T-helper 22 cell (primary cell): Measurements from ENCODE around the gene GPLD1.
"Not testable (repeated sequence)": the region's sequence is repeated elsewhere in the genome, so short reads cannot be mapped to it uniquely, and the experiment has no call there.

Experiments
- DNase-seq: peaks from one replicate; pipeline ENCODE4 v3.0.0-alpha.2; 2020; ENCODE audit warnings: low read depth

Gene GPLD1

DNA sequence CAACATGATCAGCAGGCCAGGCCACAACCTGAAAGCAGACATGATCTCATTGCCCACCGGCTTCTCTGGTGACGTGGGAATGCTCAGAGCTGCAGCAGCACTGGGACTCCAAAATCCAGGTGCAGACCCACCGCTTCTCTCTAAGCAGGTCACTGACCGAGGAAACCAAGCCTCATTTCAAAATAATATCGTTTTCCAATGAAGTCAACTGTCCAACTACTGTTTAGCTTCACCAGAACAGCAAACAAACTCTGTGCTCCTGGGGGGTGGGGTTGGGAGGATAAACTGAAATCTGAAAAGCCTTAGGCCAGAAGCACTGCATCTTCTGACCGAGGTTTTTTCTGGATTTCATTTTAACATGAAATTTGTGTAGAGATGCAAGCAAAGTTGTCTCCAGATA is at the start of gene GPLD1:
Gene GPLD1 (minus strand): TSS at position 109 of the 400 bp plus-strand sequence. CDS start 67 bp downstream, at position 42.
- no peak for DNase-seq

DNA sequence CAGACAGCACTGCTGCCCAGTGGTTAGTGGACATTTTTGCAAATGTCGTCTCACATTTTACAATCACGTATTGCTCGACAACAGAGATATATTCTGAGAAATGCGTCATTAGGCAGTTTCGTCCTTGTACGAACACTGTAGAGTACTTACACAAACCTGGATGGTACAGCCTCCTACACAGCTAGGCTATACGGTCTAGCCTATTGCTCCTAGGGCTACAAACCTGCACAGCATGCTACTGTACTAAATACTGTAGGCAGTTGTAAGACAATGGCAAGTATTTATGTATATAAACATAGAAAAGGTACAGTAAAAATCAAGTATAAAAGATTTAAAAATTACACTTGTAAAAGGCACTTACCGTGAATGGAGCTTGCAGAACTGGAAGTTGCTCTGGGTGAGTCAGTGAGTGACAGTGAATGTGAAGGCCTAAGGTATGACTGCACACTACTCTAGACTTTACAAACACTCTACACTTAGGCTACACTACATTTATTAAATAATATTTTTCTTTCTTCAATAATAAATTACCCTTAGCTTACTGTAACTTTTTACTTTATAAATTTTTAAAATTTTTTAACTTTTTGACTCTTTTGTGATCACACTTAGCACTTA is 48.5 kb upstream of the GPLD1 start:
- DNase-seq: no peak

- DNase-seq: no peak
Observed at GRCh38 chr6:24537082-24537699, 47.8 kb upstream of the GPLD1 start.

GRCh38 chr6:24536466-24536865 is 47.1 kb upstream of the GPLD1 start:
- DNase-seq: no peak

DNA sequence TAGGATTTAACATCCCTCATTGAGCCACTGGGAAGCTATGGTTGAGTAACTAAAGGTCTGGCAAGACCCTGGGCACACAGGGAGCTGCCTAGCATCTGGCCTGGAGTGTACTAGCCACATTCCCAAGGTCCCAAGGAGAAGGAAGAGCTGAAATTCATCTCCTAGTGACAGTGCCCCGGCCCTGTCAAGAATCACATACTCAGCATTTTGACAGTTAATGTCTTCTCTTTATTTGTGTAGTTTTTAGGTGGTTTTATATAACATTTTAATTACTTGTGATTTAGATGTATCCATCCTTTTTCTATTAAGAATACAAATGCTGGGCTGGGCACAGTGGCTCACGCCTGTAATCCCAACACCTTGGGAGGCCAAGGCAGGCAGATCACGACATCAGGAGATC is 45.8 kb upstream of the GPLD1 start:
- no peak for DNase-seq

DNA sequence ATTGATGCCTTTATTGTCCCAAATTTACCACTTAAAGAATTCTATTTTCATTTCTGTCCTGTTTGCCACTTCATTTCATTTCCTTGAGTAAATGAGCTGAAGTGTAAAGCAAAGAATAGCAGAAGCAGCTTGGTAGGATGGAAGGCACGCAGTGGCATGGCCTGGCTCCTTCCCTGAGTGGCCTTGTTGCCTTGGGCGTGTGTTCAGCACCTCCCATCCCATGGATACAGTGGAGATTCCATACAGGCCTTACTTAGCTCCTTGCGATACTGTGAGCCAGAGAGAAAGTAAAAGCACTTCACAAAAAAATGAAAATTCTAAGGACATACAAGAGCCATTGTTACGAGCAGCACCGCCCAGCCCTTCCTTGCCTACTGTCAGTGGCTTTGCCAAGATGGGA is 45.0 kb upstream of the GPLD1 start:
- DNase-seq: no peak

- DNase-seq: no peak
Observed at GRCh38 chr6:24529985-24530384, 40.6 kb upstream of the GPLD1 start.

GRCh38 chr6:24524805-24525204 is 35.4 kb upstream of the GPLD1 start:
- DNase-seq: no peak

GRCh38 chr6:24524329-24524728 is 35.0 kb upstream of the GPLD1 start:
- DNase-seq: no peak

DNA sequence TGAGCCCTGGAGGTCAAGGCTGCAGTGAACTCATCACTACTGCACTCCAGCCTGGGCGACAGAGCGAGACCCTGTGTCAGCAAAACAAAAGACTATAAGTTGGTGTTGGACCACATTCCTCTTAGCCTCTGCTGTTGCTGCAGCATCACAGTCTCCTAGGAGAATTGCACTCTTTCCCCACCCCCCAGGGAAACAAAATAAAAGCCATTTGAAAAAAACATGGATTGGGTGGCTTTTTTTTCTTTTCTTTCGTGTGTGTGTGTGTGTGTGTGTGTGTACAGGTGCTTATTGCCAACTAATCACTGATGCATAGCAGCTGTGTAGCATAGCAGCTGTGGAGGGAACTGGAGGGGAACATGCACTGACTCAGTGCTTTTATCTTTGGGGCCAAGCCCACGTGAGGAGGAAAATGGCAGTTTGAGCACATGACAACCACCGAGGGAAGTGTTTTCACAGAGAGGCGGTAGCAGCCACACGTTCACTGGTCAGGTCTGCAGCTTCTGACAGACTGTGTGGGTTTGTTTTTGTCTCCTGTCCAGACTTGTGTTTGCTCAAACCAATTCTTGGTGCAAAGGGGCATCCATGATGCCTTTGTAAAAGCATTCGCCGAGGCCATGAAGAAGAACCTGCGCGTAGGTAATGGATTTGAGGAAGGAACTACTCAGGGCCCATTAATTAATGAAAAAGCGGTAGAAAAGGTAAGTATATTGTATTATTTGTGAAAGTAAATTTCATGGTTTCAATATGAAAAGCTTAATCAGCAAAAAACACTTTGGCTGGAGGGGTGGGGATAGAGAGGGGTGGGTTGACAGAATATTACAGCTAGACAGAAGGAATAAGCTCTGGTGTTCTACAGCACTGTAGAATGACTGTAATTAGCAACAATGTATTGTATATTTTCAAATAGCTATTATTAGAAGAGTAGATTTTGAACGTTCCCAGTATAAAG is 33.1 kb upstream of the GPLD1 start:
- DNase-seq: no peak

DNA sequence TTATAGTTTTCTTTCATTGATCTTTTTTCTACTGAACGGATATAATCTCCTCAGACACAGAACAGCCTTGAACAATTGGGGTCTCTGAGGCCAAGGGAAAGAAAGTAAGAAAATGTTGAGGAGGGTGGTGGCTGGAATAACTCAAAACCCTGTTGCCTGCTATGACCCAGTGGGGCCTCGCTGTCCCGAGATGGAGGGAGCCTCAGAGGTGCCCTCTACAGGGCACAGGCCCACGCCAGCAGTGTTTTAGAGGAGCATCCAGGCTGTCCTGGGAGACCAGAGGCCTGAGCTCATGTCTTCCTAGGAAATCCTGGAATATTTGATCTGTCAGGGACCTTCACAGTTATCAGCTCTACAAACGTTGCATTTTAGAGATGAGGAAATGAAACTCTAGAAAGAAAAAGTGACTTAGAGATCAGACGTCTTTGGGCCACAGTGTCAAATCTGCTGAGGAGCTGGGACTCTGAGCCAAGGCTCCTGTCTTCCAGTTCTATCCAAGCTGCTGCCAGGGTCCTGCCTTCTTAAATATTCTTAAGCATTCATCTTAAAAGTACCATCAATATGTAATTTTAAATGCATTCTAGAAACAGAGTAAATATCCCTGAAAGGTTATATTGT is 31.7 kb upstream of the GPLD1 start:
- no peak for DNase-seq

GRCh38 chr6:24517659-24518543 is 28.5 kb upstream of the GPLD1 start:
- DNase-seq: no peak

DNA sequence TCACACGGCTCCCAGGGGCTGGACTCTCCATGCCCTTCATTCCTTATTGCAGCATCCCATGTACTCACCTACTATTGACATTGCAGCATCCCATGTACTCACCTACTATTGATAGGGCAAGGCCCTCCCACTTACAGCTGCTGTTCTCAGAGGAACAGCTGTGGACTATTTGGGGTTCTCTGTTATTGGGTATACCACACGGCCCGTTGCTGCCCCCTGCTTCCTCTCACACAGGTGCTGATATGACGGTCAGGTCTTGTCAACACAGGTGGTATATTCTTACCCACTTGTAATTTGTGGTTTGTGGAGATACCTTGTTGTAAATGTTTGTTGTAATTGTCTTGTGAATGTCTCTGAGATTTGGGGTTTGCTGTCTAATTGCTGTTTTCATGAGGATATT is 24.2 kb upstream of the GPLD1 start:
- no peak for DNase-seq

DNA sequence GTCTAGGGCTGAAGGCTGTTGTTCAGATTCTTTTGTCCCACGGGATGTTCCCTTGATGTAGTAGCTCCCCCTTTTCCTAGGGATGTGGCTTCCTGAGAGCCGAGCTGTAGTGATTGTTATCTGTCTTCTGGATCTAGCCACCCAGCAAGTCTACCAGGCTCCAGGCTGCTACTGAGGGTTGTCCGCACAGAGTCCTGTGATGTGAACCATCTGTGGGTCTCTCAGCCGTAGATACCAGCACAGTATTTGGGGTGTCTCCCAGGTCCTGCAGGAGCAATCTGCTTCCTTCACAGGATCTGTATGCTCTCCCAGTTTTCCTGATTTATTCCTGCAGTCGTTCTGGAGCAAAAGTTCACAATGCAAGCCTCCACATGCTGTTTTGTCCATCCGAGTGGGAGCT is 22.6 kb upstream of the GPLD1 start:
- DNase-seq: not testable (repeated sequence)

DNA sequence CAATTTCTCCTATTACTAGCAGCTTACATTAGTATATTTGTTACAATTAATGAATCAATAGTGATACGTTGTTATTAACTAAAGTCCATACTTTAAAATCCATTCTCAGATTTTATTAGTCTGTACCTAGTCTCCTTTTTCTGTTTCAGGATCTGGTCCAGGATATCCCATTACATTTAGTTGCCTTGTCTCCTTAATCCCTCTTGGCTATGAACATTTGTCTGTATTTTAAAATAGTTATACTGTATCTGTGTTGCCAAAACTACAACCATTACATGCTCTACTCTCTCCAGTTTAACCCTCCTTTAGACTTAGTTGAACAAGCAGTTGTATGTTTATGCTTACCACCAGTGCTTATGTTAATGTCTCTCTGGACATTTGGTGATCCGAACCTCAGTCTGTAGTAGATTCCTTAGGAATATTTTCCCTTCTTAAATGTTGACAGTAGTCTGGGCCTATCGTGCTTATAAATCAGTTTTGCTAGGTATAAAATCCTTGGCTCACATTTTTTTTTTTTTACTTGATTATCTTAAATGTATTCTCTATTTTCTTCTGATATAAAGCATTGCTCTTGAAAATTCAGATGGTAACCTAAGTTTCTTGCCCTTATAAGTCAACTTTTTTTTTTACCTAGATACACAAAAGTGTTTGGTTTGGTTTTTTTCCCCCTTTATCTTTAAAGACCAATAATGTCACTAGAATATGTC is 17.6 kb upstream of the GPLD1 start:
- DNase-seq: no peak

DNA sequence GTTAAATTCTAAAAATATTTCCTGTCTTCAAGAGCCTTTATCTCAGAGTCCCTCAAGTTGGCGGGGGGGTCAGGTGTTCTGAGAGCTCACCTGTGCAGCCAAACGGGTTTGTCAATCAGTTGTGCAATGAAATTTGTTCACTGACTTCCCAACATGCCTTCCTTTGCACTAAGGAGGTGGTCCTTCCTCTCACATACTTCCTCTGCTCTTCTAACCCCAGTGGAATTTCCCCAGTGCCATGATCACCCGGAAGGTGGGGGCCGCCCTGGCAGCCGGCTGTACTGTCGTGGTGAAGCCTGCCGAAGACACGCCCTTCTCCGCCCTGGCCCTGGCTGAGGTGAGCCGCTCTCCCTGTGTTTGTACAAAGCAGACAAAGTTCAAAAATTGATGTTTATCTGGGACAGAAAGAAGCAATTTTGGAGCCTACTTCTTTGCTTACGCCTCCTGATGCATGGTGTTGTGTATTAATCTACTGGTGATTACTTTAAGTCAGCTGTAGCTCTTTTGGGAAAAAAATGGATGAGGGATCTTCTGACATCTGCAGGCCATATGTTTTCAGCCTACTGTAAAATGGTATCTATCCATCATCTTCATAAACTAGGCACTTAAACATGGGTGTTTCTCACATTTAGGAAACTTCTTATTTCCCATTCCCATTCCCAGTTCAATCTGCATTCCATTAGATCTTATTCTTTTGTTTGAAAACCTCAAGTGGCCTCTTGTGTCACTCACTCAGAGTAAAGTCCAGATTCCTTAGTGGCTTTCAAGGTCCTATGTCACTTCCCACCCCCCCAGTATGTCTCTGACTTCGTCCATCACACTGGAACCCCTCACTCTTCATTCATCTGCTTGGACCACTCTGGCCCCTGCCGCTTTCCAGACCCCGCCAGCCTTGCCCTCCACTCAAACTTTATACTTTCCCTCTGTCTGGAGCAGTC is 15.5 kb upstream of the GPLD1 start:
- no peak for DNase-seq

DNA sequence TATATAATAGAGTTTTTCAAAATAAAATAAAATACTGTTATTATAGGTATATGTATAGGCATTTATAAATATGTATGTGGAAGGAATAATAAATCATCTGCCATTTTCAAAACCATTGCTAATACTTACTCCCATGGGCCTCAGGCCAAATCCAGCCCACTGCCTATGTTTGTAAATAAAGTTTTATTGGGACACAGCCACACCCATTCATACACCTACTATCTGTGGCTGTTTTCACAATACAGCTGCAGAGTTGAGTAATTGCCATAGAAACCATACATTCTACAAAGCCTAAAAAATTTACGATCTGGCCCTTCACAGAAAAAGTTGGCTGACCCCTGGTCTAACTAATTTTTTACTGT is 14.9 kb upstream of the GPLD1 start:
- no peak for DNase-seq

DNA sequence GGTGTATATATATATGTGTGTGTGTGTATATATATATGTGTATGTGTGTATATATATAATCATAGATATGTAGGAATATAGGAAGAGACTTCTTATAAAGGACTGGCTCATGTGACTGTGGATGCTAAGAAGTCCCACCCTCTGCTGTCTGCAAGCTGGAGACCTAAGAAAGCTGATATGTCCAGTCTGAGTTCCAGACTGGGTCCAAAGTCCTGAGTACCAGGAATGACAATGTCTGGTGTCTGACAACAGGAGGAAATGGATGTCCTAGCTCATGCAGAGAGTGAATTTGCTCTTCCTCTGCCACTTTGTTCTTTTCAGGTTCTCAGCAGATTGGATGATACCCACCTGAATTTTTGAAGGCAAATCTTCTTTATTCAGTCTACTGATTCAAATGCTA is 12.5 kb upstream of the GPLD1 start:
- DNase-seq: no peak

- DNase-seq: no peak
Observed at GRCh38 chr6:24501374-24501773, 12.0 kb upstream of the GPLD1 start.

- no peak for DNase-seq
Observed at GRCh38 chr6:24500683-24501082, 11.3 kb upstream of the GPLD1 start.
